Smooth muscle cell (in vitro differentiated cells): ENCODE results near the gene FBXL22. TPM values are rescaled to one million over a fixed set of nuclear protein-coding genes. Genes with fewer than 3 reads are reported as not detected.

Experiments used
- DNase-seq: peaks from one replicate; lab custom pipeline; 2025; ENCODE audit not compliant: unreplicated experiment; lab: John Stamatoyannopoulos, UW
- H2AFZ ChIP-seq: fragments of 200-600 bp; sonication (generic); 2 replicates; pipeline ENCODE4 v1.6.0; 2016; ENCODE audit warnings: antibody characterized with exemption, low read depth, mild to moderate bottlenecking
- H3F3A ChIP-seq: fragments of 200-600 bp; sonication (generic); 2 replicates; pipeline ENCODE4 v1.6.0; 2017; ENCODE audit warnings: antibody characterized with exemption, low read depth
- H3K27ac ChIP-seq: fragments of 200-600 bp; sonication (generic); 2 replicates; pipeline ENCODE4 v1.5.1; 2016; ENCODE audit warnings: low read depth, mild to moderate bottlenecking
- H3K27me3 ChIP-seq: fragments of 200-600 bp; sonication (generic); 2 replicates; pipeline ENCODE4 v1.6.1; 2016; ENCODE audit warnings: low read depth, mild to moderate bottlenecking
- H3K36me3 ChIP-seq: fragments of 200-600 bp; sonication (generic); 2 replicates; pipeline ENCODE4 v1.5.1; 2016; ENCODE audit warnings: low read depth
- H3K4me1 ChIP-seq: fragments of 200-600 bp; sonication (generic); 2 replicates; pipeline ENCODE4 v1.5.1; 2016; ENCODE audit warnings: low read depth
- H3K4me2 ChIP-seq: fragments of 200-600 bp; sonication (generic); 2 replicates; pipeline ENCODE4 v1.6.0; 2016; ENCODE audit warnings: mild to moderate bottlenecking
- H3K4me3 ChIP-seq: fragments of 200-600 bp; sonication (generic); 2 replicates; pipeline ENCODE4 v1.5.1; 2016; ENCODE audit warnings: mild to moderate bottlenecking
- H3K79me2 ChIP-seq: fragments of 200-600 bp; sonication (generic); 2 replicates; pipeline ENCODE4 v1.6.0; 2016; ENCODE audit warnings: low read depth, mild to moderate bottlenecking
- H3K9ac ChIP-seq: fragments of 200-600 bp; sonication (generic); 2 replicates; pipeline ENCODE4 v1.6.0; 2016; ENCODE audit warnings: low read depth
- H3K9me3 ChIP-seq: fragments of 200-600 bp; sonication (generic); replicated peaks from 2 replicates; pipeline ENCODE4 v1.5.1; 2016; ENCODE audit warnings: low read depth
- H4K20me1 ChIP-seq: fragments of 200-600 bp; sonication (generic); 2 replicates; pipeline ENCODE4 v1.6.0; 2016; ENCODE audit warnings: low read depth
- WGBS: methylation state at CpG from one replicate; pipeline ENCODE4 v1.1.7; 2016; ENCODE audit warnings: low lambda C conversion rate; 5-methylcytosine and 5-hydroxymethylcytosine counted together
- polyA plus RNA-seq: library from polyadenylated mRNA; unstranded; fragments of >200 nt; fragmentation: Nextera tagmentation; extraction: Ambion mirVana; gene quantifications from 2 replicates; pipeline ENCODE4 v1.2.1, GENCODE V29; 2016
- total RNA-seq: library from RNA; depleted of rRNA; stranded (reverse); fragments of >200 nt; gene quantifications from 2 replicates; pipeline ENCODE4 v1.2.3, GENCODE V29; 2014
- TF ChIP-seq, protein P1 (sequence below): fragments of 200-600 bp; sonication (generic); IDR thresholded peaks from 2 replicates; pipeline ENCODE4 v1.5.1; 2017; ENCODE audit warnings: borderline replicate concordance, mild to moderate bottlenecking, antibody characterized with exemption; ENCODE audit not compliant: insufficient read depth, poor library complexity, severe bottlenecking

The FBXL22 gene
- total and polyA plus RNA-seq, 2 experiments from 2014 or later = 0.35 TPM; not detected in 1

- DNase-seq = no peak
- H3K4me3 ChIP-seq = no peak overlapping the region
- TF ChIP-seq, protein P1, sequence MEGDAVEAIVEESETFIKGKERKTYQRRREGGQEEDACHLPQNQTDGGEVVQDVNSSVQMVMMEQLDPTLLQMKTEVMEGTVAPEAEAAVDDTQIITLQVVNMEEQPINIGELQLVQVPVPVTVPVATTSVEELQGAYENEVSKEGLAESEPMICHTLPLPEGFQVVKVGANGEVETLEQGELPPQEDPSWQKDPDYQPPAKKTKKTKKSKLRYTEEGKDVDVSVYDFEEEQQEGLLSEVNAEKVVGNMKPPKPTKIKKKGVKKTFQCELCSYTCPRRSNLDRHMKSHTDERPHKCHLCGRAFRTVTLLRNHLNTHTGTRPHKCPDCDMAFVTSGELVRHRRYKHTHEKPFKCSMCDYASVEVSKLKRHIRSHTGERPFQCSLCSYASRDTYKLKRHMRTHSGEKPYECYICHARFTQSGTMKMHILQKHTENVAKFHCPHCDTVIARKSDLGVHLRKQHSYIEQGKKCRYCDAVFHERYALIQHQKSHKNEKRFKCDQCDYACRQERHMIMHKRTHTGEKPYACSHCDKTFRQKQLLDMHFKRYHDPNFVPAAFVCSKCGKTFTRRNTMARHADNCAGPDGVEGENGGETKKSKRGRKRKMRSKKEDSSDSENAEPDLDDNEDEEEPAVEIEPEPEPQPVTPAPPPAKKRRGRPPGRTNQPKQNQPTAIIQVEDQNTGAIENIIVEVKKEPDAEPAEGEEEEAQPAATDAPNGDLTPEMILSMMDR = no peak
- H3K36me3 ChIP-seq = peaks cover 10% of the 10 kb centered on the region
- no peaks in the 10 kb centered on the region for H4K20me1 ChIP-seq
- no peaks in the 10 kb centered on the region for H3K79me2 ChIP-seq
- no peaks in the 10 kb centered on the region for H3K9me3 ChIP-seq
- no peaks in the 10 kb centered on the region for H3K27me3 ChIP-seq
- no peak overlapping the region for H3K9ac ChIP-seq
- no peak overlapping the region for H2AFZ ChIP-seq
- H3F3A ChIP-seq = no peaks in the 10 kb centered on the region
- H3K4me1 ChIP-seq = no peaks in the 10 kb centered on the region
- H3K27ac ChIP-seq = no peak overlapping the region
- WGBS = 94% methylated on average over 7 of the region's 7 CpGs
- H3K4me2 ChIP-seq = no peak overlapping the region
Observed at GRCh38 chr15:63630036-63630751, 33.0 kb downstream of the FBXL22 start.

- no peak overlapping the region for H3K4me2 ChIP-seq
- no peak for DNase-seq
- H3K4me1 ChIP-seq = no peaks in the 10 kb centered on the region
- 89% methylated on average over 2 of the region's 2 CpGs for WGBS
- H3K79me2 ChIP-seq = no peaks in the 10 kb centered on the region
- no peak overlapping the region for H3K27ac ChIP-seq
- H3K4me3 ChIP-seq = no peak overlapping the region
- TF ChIP-seq, protein P1 = no peak
- no peaks in the 10 kb centered on the region for H4K20me1 ChIP-seq
- H3F3A ChIP-seq = no peaks in the 10 kb centered on the region
- H3K36me3 ChIP-seq = peaks cover 12% of the 10 kb centered on the region
- H3K9ac ChIP-seq = no peak overlapping the region
- H3K9me3 ChIP-seq = no peaks in the 10 kb centered on the region
- H2AFZ ChIP-seq = no peak overlapping the region
- H3K27me3 ChIP-seq = no peaks in the 10 kb centered on the region
Observed at GRCh38 chr15:63633312-63633711, 36.1 kb downstream of the FBXL22 start.

DNA sequence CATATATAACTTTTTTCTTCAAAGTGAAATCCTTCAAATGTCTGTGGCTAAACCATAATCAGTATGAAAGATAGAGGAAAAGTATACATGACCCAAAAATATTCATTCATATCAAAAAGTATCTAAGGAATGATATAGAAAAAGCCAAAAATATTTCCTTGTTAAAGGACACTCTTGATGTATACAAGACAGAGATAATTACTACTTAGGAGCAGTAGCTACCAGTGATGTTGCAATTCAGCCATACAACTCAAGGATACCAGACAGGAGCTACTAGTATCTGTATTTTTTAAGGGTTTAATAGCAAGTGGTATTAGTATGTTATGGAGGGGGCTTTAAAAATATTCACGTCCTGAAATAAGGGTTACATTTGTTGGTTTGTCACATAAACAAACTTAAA, 37.0 kb downstream of the FBXL22 start:
- peaks cover 11% of the 10 kb centered on the region for H3K36me3 ChIP-seq
- TF ChIP-seq, protein P1 = no peak

DNA sequence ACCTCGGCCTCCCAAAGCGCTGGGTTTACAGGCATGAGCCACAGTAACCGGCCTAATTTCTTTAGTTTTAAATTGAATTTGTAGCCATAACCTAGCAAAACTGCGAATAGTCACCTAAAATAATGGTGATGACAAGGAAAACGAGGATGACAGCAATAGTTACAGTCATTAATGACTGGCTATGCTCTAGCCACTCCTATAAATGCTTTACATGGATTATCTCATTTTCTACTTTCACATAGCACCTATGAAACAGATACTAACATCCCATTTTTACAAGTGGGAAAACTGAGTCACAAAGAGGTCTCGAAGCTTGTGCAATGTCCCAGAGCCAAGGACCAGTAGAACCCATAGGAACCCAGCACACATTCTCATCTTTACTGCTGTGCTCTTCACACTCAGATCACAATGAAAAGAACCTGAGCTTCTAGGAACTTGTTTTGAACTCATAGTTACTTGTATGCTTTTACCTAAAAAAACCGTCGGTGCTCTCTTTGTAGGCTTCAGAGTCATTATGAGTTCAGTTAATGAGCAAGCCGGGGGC, 39.4 kb downstream of the FBXL22 start:
- Histone ChIP-seq H3K9ac (no peak overlapping the region), H3K4me2 (no peak overlapping the region), H3K9me3 (peaks cover 6% of the 10 kb centered on the region), H2AFZ (no peak overlapping the region), H3F3A (no peaks in the 10 kb centered on the region), H3K36me3 (peaks cover 26% of the 10 kb centered on the region), H4K20me1 (no peaks in the 10 kb centered on the region), H3K79me2 (no peaks in the 10 kb centered on the region), H3K4me1 (no peaks in the 10 kb centered on the region), H3K4me3 (no peak overlapping the region), H3K27me3 (no peaks in the 10 kb centered on the region), H3K27ac (no peak overlapping the region)
- TF ChIP-seq, protein P1 = no peak
- no peak for DNase-seq
- 98% methylated on average over 9 of the region's 9 CpGs for whole genome bisulfite sequencing

More for the DNA sequence above, 37.0 kb downstream of the FBXL22 start:
- Histone ChIP-seq H3K4me1 (no peaks in the 10 kb centered on the region), H3K4me2 (no peak overlapping the region), H2AFZ (no peak overlapping the region), H3K9me3 (no peaks in the 10 kb centered on the region), H3K79me2 (no peaks in the 10 kb centered on the region), H3F3A (no peaks in the 10 kb centered on the region), H3K4me3 (no peak overlapping the region), H3K27ac (no peak overlapping the region), H4K20me1 (no peaks in the 10 kb centered on the region), H3K9ac (no peak overlapping the region), H3K27me3 (no peaks in the 10 kb centered on the region)
- WGBS = 84% methylated on average over 1 of the region's 1 CpG
- DNase-seq = no peak
